Ovary (tissue), 3 donors: ENCODE measurements around the gene FGGY.

Experiments used
- POLR2A ChIP-seq: fragments of 450-650 bp; IDR thresholded peaks from one replicate; pipeline ENCODE4 v1.6.1; 2017; ENCODE audit warnings: antibody characterized with exemption, mild to moderate bottlenecking, moderate library complexity
- TF ChIP-seq, protein P1 (sequence below), 3 donors: fragments of 450-650 bp in 2 of 3; fragments of 200-600 bp in 1 of 3; IDR thresholded peaks; one replicate each; pipeline versions ENCODE4 v1.5.1 to v1.8.0; 2016 to 2022; ENCODE audit warnings: antibody characterized with exemption in 3 of 3, mild to moderate bottlenecking in 1 of 3
- donor health status: DM: no; HTN: no; CAD: no.

DNA sequence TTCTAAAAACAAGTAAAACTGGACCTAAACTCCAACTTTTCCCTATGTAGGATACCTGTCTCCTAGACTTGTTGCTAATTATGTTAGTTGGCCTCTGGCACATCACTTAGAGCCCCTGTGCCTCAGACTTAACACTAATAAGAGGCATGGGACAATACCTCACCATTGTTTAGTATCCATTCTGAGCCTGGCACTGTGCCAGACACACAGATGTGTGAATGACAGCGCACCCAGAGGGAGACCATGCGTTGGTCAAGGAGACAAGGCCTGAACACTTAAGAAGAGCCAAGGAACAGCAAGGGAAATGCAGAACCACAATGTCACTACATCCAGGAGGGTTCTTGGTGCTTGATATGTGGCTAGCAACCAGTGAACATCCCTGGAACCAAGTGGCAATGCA is 189.1 kb downstream of the FGGY start:
- TF ChIP-seq, protein P1, sequence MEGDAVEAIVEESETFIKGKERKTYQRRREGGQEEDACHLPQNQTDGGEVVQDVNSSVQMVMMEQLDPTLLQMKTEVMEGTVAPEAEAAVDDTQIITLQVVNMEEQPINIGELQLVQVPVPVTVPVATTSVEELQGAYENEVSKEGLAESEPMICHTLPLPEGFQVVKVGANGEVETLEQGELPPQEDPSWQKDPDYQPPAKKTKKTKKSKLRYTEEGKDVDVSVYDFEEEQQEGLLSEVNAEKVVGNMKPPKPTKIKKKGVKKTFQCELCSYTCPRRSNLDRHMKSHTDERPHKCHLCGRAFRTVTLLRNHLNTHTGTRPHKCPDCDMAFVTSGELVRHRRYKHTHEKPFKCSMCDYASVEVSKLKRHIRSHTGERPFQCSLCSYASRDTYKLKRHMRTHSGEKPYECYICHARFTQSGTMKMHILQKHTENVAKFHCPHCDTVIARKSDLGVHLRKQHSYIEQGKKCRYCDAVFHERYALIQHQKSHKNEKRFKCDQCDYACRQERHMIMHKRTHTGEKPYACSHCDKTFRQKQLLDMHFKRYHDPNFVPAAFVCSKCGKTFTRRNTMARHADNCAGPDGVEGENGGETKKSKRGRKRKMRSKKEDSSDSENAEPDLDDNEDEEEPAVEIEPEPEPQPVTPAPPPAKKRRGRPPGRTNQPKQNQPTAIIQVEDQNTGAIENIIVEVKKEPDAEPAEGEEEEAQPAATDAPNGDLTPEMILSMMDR (IDR thresholded peaks at IDR 0.05) = no peak
- TF ChIP-seq POLR2A = no peak
